Dendritic cell treated with granulocyte-macrophage colony-stimulating factor and Interleukin-4, amounts not matched to agents 40 ng/mL and 50 ng/mL, for 4 days (primary cell): ENCODE measurements around the gene DNAJC22.
"Not testable (repeated sequence)": the region's sequence is repeated elsewhere in the genome, so short reads cannot be mapped to it uniquely, and the experiment has no call there.

Source experiments
- H3K27ac Mint-ChIP-seq: one replicate; pipeline ENCODE4 v1.8.0; 2022; ENCODE audit warnings: mild to moderate bottlenecking, mixed read lengths
- H3K27me3 Mint-ChIP-seq: one replicate; pipeline ENCODE4 v1.8.0; 2022; ENCODE audit warnings: mild to moderate bottlenecking, mixed read lengths
- H3K36me3 Mint-ChIP-seq: one replicate; pipeline ENCODE4 v1.8.0; 2022; ENCODE audit warnings: low read depth, mixed read lengths
- H3K4me1 Mint-ChIP-seq: one replicate; pipeline ENCODE4 v1.8.0; 2022; ENCODE audit warnings: low read depth, mixed read lengths
- H3K4me3 Mint-ChIP-seq: one replicate; pipeline ENCODE4 v1.8.0; 2022; ENCODE audit warnings: mild to moderate bottlenecking, moderate library complexity, mixed read lengths
- H3K9me3 Mint-ChIP-seq: one replicate; pipeline ENCODE4 v1.8.0; 2022; ENCODE audit warnings: mixed read lengths
- intact Hi-C: fragments of 100-400 bp; cut with micrococcal nuclease; formaldehyde crosslinking; loops from one replicate; pipeline ENCODE4 v1.15.0; 2022

The DNAJC22 gene

GRCh38 chr12:49364989-49365388 is 18.3 kb downstream of the DNAJC22 start:
- H3K4me1 Mint-ChIP-seq = peaks cover 24% of the 10 kb centered on the region
- H3K4me3 Mint-ChIP-seq = no peak overlapping the region
- intact Hi-C loops = no loop called here
- H3K9me3 Mint-ChIP-seq = no peaks in the 10 kb centered on the region
- peaks cover 19% of the 10 kb centered on the region for H3K36me3 Mint-ChIP-seq
- peak overlapping the region; percentile 75 for H3K27ac Mint-ChIP-seq
- H3K27me3 Mint-ChIP-seq = peaks cover 3% of the 10 kb centered on the region

GRCh38 chr12:49365542-49365941 is 18.9 kb downstream of the DNAJC22 start:
- Mint-ChIP-seq H3K27ac (peak overlapping the region; percentile 99), H3K4me1 (peaks cover 24% of the 10 kb centered on the region), H3K9me3 (no peaks in the 10 kb centered on the region), H3K4me3 (no peak overlapping the region), H3K27me3 (peaks cover 3% of the 10 kb centered on the region), H3K36me3 (peaks cover 19% of the 10 kb centered on the region)
- intact Hi-C loops = no loop called here

- intact Hi-C loops = no loop called here
- Mint-ChIP-seq H3K9me3 (no peaks in the 10 kb centered on the region), H3K4me3 (peak overlapping the region; percentile 97), H3K27me3 (peaks cover 1% of the 10 kb centered on the region), H3K36me3 (peaks cover 22% of the 10 kb centered on the region), H3K4me1 (peaks cover 24% of the 10 kb centered on the region), H3K27ac (peak overlapping the region; percentile 99)
These were observed 19.5 kb downstream of the DNAJC22 start for GRCh38 chr12:49366096-49366651.

GRCh38 chr12:49366652-49367380 is 20.1 kb downstream of the DNAJC22 start:
- peak overlapping the region; percentile 97 for H3K4me3 Mint-ChIP-seq
- intact Hi-C loops = no loop called here
- no peaks in the 10 kb centered on the region for H3K27me3 Mint-ChIP-seq
- H3K4me1 Mint-ChIP-seq = peaks cover 24% of the 10 kb centered on the region
- H3K9me3 Mint-ChIP-seq = no peaks in the 10 kb centered on the region
- H3K27ac Mint-ChIP-seq = peak overlapping the region; percentile 99
- H3K36me3 Mint-ChIP-seq = peaks cover 27% of the 10 kb centered on the region

- H3K9me3 Mint-ChIP-seq = no peaks in the 10 kb centered on the region
- intact Hi-C loops = no loop called here
- H3K36me3 Mint-ChIP-seq = peaks cover 30% of the 10 kb centered on the region
These were observed 20.9 kb downstream of the DNAJC22 start, which contains the start of gene SPATS2 for GRCh38 chr12:49367381-49368239. Gene SPATS2, plus strand, starts transcription at chr12:49367462. Its CDS starts 93,551 bp downstream, at chr12:49461013.

GRCh38 chr12:49368240-49368600 is 21.5 kb downstream of the DNAJC22 start:
- Mint-ChIP-seq H3K27me3 (no peaks in the 10 kb centered on the region), H3K27ac (peak overlapping the region; percentile 99), H3K4me1 (peaks cover 24% of the 10 kb centered on the region), H3K36me3 (peaks cover 34% of the 10 kb centered on the region), H3K4me3 (peak overlapping the region; percentile 97), H3K9me3 (no peaks in the 10 kb centered on the region)
- intact Hi-C loops = no loop called here

More at GRCh38 chr12:49367381-49368239, 20.9 kb downstream of the DNAJC22 start, which contains the start of gene SPATS2:
- Mint-ChIP-seq H3K4me3 (peak within 1 kb of the TSS; percentile 97), H3K4me1 (peaks cover 24% of the 10 kb centered on the region), H3K27ac (peak within 1 kb of the TSS; percentile 99), H3K27me3 (no peaks in the 10 kb centered on the region)

- peaks cover 18% of the 10 kb centered on the region for H3K4me1 Mint-ChIP-seq
- H3K4me3 Mint-ChIP-seq = no peak overlapping the region
- H3K27me3 Mint-ChIP-seq = no peaks in the 10 kb centered on the region
- no peaks in the 10 kb centered on the region for H3K9me3 Mint-ChIP-seq
- intact Hi-C loops = no loop called here
- peaks cover 34% of the 10 kb centered on the region for H3K36me3 Mint-ChIP-seq
- H3K27ac Mint-ChIP-seq = no peak overlapping the region
These were observed 22.9 kb downstream of the DNAJC22 start for GRCh38 chr12:49369411-49370145.

GRCh38 chr12:49370539-49370938 is 23.9 kb downstream of the DNAJC22 start:
- Mint-ChIP-seq H3K36me3 (peaks cover 34% of the 10 kb centered on the region), H3K27ac (no peak overlapping the region), H3K9me3 (no peaks in the 10 kb centered on the region), H3K27me3 (no peaks in the 10 kb centered on the region), H3K4me1 (peaks cover 21% of the 10 kb centered on the region), H3K4me3 (no peak overlapping the region)
- intact Hi-C loops = no loop called here

- Mint-ChIP-seq H3K27me3 (no peaks in the 10 kb centered on the region), H3K36me3 (peaks cover 15% of the 10 kb centered on the region), H3K4me3 (no peak overlapping the region), H3K27ac (no peak overlapping the region), H3K4me1 (peaks cover 9% of the 10 kb centered on the region), H3K9me3 (no peaks in the 10 kb centered on the region)
- intact Hi-C loops = no loop called here
These were observed 28.7 kb downstream of the DNAJC22 start for GRCh38 chr12:49375406-49375805.

GRCh38 chr12:49377386-49377785 is 30.7 kb downstream of the DNAJC22 start:
- Mint-ChIP-seq H3K4me1 (peaks cover 9% of the 10 kb centered on the region), H3K27me3 (no peaks in the 10 kb centered on the region), H3K36me3 (peaks cover 7% of the 10 kb centered on the region), H3K27ac (no peak overlapping the region), H3K4me3 (no peak overlapping the region), H3K9me3 (no peaks in the 10 kb centered on the region)
- intact Hi-C loops = no loop called here

GRCh38 chr12:49380184-49380583 is 33.5 kb downstream of the DNAJC22 start:
- H3K27ac Mint-ChIP-seq, H3K27me3 Mint-ChIP-seq, H3K9me3 Mint-ChIP-seq, H3K36me3 Mint-ChIP-seq, H3K4me1 Mint-ChIP-seq, intact Hi-C loops, H3K4me3 Mint-ChIP-seq: not testable (repeated sequence)

- H3K27me3 Mint-ChIP-seq = no peaks in the 10 kb centered on the region
- H3K4me1 Mint-ChIP-seq = peaks cover 29% of the 10 kb centered on the region
- intact Hi-C loops = no loop called here
- H3K36me3 Mint-ChIP-seq = peaks cover 34% of the 10 kb centered on the region
- no peaks in the 10 kb centered on the region for H3K9me3 Mint-ChIP-seq
- H3K4me3 Mint-ChIP-seq = peak overlapping the region; percentile 37
- H3K27ac Mint-ChIP-seq = peak overlapping the region; percentile 49
These were observed 42.1 kb downstream of the DNAJC22 start for GRCh38 chr12:49388682-49389386.

- H3K4me1 Mint-ChIP-seq = peaks cover 29% of the 10 kb centered on the region
- intact Hi-C loops = no loop called here
- no peaks in the 10 kb centered on the region for H3K27me3 Mint-ChIP-seq
- H3K9me3 Mint-ChIP-seq = no peaks in the 10 kb centered on the region
- H3K4me3 Mint-ChIP-seq = peak overlapping the region; percentile 37
- H3K27ac Mint-ChIP-seq = peak overlapping the region; percentile 49
- peaks cover 34% of the 10 kb centered on the region for H3K36me3 Mint-ChIP-seq
These were observed 42.7 kb downstream of the DNAJC22 start for GRCh38 chr12:49389387-49389703.
